Measurements from ENCODE around the gene RPS19.
"Not testable (repeated sequence)": the region's sequence is repeated elsewhere in the genome, so short reads cannot be mapped to it uniquely, and the experiment has no call there.

RPS19 gene

GRCh38 chr19:41860419-41861115 is 512 bp downstream of the RPS19 start:
- no peak for DNase-seq (ENCODE audit: low read depth in 2 of 2)

GRCh38 chr19:41861116-41861768 is 1.2 kb downstream of the RPS19 start:
- no peak for DNase-seq (ENCODE audit: low read depth in 2 of 2)

GRCh38 chr19:41861846-41862245 is 1.8 kb downstream of the RPS19 start:
- DNase-seq (ENCODE audit: low read depth in 2 of 2) = no peak

- DNase-seq (ENCODE audit: low read depth in 2 of 2) = no peak
Observed at GRCh38 chr19:41862445-41862986, 2.5 kb downstream of the RPS19 start.

GRCh38 chr19:41863209-41863931 is 3.3 kb downstream of the RPS19 start:
- no peak for DNase-seq (ENCODE audit: low read depth in 2 of 2)

GRCh38 chr19:41864374-41864773 is 4.3 kb downstream of the RPS19 start:
- no peak for DNase-seq (ENCODE audit: low read depth in 2 of 2)

- no peak for DNase-seq (ENCODE audit: low read depth in 2 of 2)
Observed at GRCh38 chr19:41866284-41866683, 6.2 kb downstream of the RPS19 start.

GRCh38 chr19:41868120-41868988 is 8.3 kb downstream of the RPS19 start:
- DNase-seq (ENCODE audit: low read depth in 2 of 2) = no peak

GRCh38 chr19:41868989-41869300 is 8.9 kb downstream of the RPS19 start:
- DNase-seq (ENCODE audit: low read depth in 2 of 2) = no peak

GRCh38 chr19:41869374-41869955 is 9.4 kb downstream of the RPS19 start:
- no peak for DNase-seq (ENCODE audit: low read depth in 2 of 2)

GRCh38 chr19:41870401-41870873 is 10.4 kb downstream of the RPS19 start:
- no peak for DNase-seq (ENCODE audit: low read depth in 2 of 2)

GRCh38 chr19:41871573-41872383 is 11.7 kb downstream of the RPS19 start:
- peak in 1 of 2 donors; percentile 52 for DNase-seq (ENCODE audit: low read depth in 2 of 2)

- no peak for DNase-seq (ENCODE audit: low read depth in 2 of 2)
Observed at GRCh38 chr19:41872384-41872774, 12.3 kb downstream of the RPS19 start.

GRCh38 chr19:41872775-41873647 is 13.0 kb downstream of the RPS19 start:
- peak; percentile 57 to 64 for DNase-seq (ENCODE audit: low read depth in 2 of 2)

GRCh38 chr19:41875973-41876372 is 15.9 kb downstream of the RPS19 start:
- not testable (repeated sequence) for DNase-seq (ENCODE audit: low read depth in 2 of 2)

- no peak for DNase-seq (ENCODE audit: low read depth in 2 of 2)
Observed at GRCh38 chr19:41876847-41877832, 17.1 kb downstream of the RPS19 start, which contains the start of gene CD79A. TSS of gene CD79A (plus strand) at chr19:41877279. CDS start at chr19:41877305, 26 bp downstream.

GRCh38 chr19:41877916-41878905 is 18.2 kb downstream of the RPS19 start:
- no peak for DNase-seq (ENCODE audit: low read depth in 2 of 2)

Data from activated CD4-positive, alpha-beta T cell treated with anti-CD3 and anti-CD28 coated beads for 24 hours (primary cell).